K562 (cell line): Measurements from ENCODE around the gene CCDC78. TPM values are rescaled to one million over a fixed set of nuclear protein-coding genes. Genes with fewer than 3 reads are reported as not detected.

Experiments
- BRF1 ChIP-seq: IDR thresholded peaks from 3 replicates; pipeline ENCODE4 v1.6.1; 2011; ENCODE audit warnings: borderline replicate concordance, mild to moderate bottlenecking; ENCODE audit not compliant: insufficient read length; ENCODE audit errors: extremely low read depth
- C11orf30 ChIP-seq: fragments of 450-650 bp; IDR thresholded peaks from 2 replicates; pipeline ENCODE4 v1.6.1; 2016; ENCODE audit warnings: low read depth, mild to moderate bottlenecking
- CEBPB ChIP-seq: fragments of 450-650 bp; IDR thresholded peaks from 2 replicates; pipeline ENCODE4 v1.6.1; 2016; ENCODE audit warnings: missing genetic modification characterization, missing compliant biosample characterization
- CHAMP1 ChIP-seq: fragments of 450-650 bp; IDR thresholded peaks from 2 replicates; pipeline ENCODE4 v1.6.1; 2016; ENCODE audit warnings: mild to moderate bottlenecking
- CHCHD3 ChIP-seq: fragments of 250-450 bp; sonication (Bioruptor Pico); IDR thresholded peaks from 2 replicates; pipeline ENCODE4 v2.1.2; 2022; ENCODE audit warnings: mild to moderate bottlenecking
- COPS2 ChIP-seq: fragments of 450-650 bp; conservative IDR thresholded peaks from 2 replicates; pipeline ENCODE4 v1.6.1; 2016; ENCODE audit warnings: mild to moderate bottlenecking, moderate library complexity
- CREBBP ChIP-seq: IDR thresholded peaks from one replicate; pipeline ENCODE4 v1.6.1; 2012; ENCODE audit warnings: low read depth, mild to moderate bottlenecking, control low read depth, inconsistent platforms, low read length
- FOSL1 ChIP-seq: fragments of 200-800 bp; sonication (Bioruptor generic); conservative IDR thresholded peaks from 2 replicates; pipeline ENCODE4 v1.6.1; 2016; ENCODE audit warnings: missing genetic modification characterization, missing compliant biosample characterization
- IRF2 ChIP-seq: sonication (generic); formaldehyde crosslinking; IDR thresholded peaks from 2 replicates; pipeline ENCODE4 v1.8.1; 2022; ENCODE audit warnings: mild to moderate bottlenecking, missing genetic modification reagents
- JUN ChIP-seq, 2 experiments: sonication (generic) in 1 of 2; formaldehyde crosslinking in 1 of 2; IDR thresholded peaks; 2 replicates each; pipeline versions ENCODE4 v1.6.1 to v1.8.0; 2012 to 2022; ENCODE audit warnings: borderline replicate concordance in 2 of 2, mild to moderate bottlenecking in 2 of 2, improper control_type of control experiment in 1 of 2, low read depth in 1 of 2, low read length in 1 of 2, missing genetic modification reagents in 1 of 2
- MAFF ChIP-seq: IDR thresholded peaks from 2 replicates; pipeline ENCODE4 v1.6.1; 2012; ENCODE audit warnings: low read length, improper control_type of control experiment
- MEF2A ChIP-seq: IDR thresholded peaks from 2 replicates; pipeline ENCODE4 v1.6.1; 2011; ENCODE audit warnings: low read depth, mild to moderate bottlenecking, low read length, moderate library complexity; ENCODE audit not compliant: control insufficient read depth
- MYNN ChIP-seq, 2 experiments: sonication (generic); formaldehyde crosslinking in 1 of 2; IDR thresholded peaks; 2 replicates each; pipeline versions ENCODE4 v1.5.0 to v1.6.1; 2016 to 2020; ENCODE audit warnings: antibody characterized with exemption in 1 of 2, missing genetic modification reagents in 1 of 2
- NCOA6 ChIP-seq: fragments of 450-650 bp; IDR thresholded peaks from 2 replicates; pipeline ENCODE4 v1.6.1; 2017; ENCODE audit warnings: mild to moderate bottlenecking
- PTRF ChIP-seq: fragments of 450-650 bp; IDR thresholded peaks from 2 replicates; pipeline ENCODE4 v1.6.1; 2016; ENCODE audit warnings: mild to moderate bottlenecking, missing genetic modification characterization, missing compliant biosample characterization
- RAD21 ChIP-seq, 2 experiments: fragments of 250-450 bp in 1 of 2; fragments of 450-650 bp in 1 of 2; sonication (Bioruptor Pico) in 1 of 2; formaldehyde crosslinking in 1 of 2; IDR thresholded peaks in 1 of 2; conservative IDR thresholded peaks in 1 of 2; 2 replicates each; pipeline versions ENCODE4 v1.4.0 to v1.8.0; 2020 to 2022; ENCODE audit warnings: mild to moderate bottlenecking in 2 of 2, moderate library complexity in 1 of 2
- TAF15 ChIP-seq: fragments of 200-400 bp; formaldehyde crosslinking; IDR thresholded peaks from 2 replicates; pipeline ENCODE4 v1.6.1; 2017; ENCODE audit warnings: mild to moderate bottlenecking, low read depth, low read length, moderate library complexity
- ZEB2 ChIP-seq: fragments of 450-650 bp; IDR thresholded peaks from 2 replicates; pipeline ENCODE4 v1.6.1; 2016
- ZNF23 ChIP-seq: fragments of 250-450 bp; sonication (Bioruptor Pico); IDR thresholded peaks from 2 replicates; pipeline ENCODE4 v1.4.0; 2020; ENCODE audit warnings: mild to moderate bottlenecking
- ZNF253 ChIP-seq: fragments of 250-450 bp; sonication (Bioruptor Pico); conservative IDR thresholded peaks from 2 replicates; pipeline ENCODE4 v1.6.1; 2021; ENCODE audit warnings: mild to moderate bottlenecking
- ZNF263 ChIP-seq: sonication (generic); formaldehyde crosslinking; IDR thresholded peaks from 2 replicates; pipeline ENCODE4 v1.8.0; 2022; ENCODE audit warnings: mild to moderate bottlenecking, missing genetic modification reagents, borderline replicate concordance
- ZNF274 ChIP-seq: IDR thresholded peaks from 2 replicates; pipeline ENCODE4 v1.6.1; 2011; ENCODE audit warnings: low read depth, mild to moderate bottlenecking, low read length, moderate library complexity, borderline replicate concordance
- ZNF3 ChIP-seq: fragments of 250-450 bp; sonication (Bioruptor Pico); IDR thresholded peaks from 2 replicates; pipeline ENCODE4 v1.5.0; 2021; ENCODE audit warnings: mild to moderate bottlenecking, moderate library complexity
- ZNF311 ChIP-seq: fragments of 250-450 bp; sonication (Bioruptor Pico); IDR thresholded peaks from 2 replicates; pipeline ENCODE4 v1.4.0; 2020; ENCODE audit warnings: mild to moderate bottlenecking, moderate library complexity
- ZNF740 ChIP-seq, 3 experiments: fragments of 200-800 bp in 1 of 3; sonication (Bioruptor generic) in 1 of 3; sonication (generic) in 1 of 3; formaldehyde crosslinking in 1 of 3; IDR thresholded peaks; 2 replicates each; pipeline versions ENCODE4 v1.6.1 to v1.8.0; 2016 to 2022; ENCODE audit warnings: mild to moderate bottlenecking in 2 of 3, missing compliant biosample characterization in 2 of 3, missing genetic modification characterization in 2 of 3, missing genetic modification reagents in 1 of 3
- ZNF766 ChIP-seq: fragments of 200-800 bp; sonication (Bioruptor generic); conservative IDR thresholded peaks from 2 replicates; pipeline ENCODE4 v1.6.1; 2016; ENCODE audit warnings: missing genetic modification characterization, missing compliant biosample characterization
- polyA plus RNA-seq, 8 experiments: library from polyadenylated mRNA; depleted of rRNA in 4 of 8; stranded (reverse) in 5 of 8; unstranded in 3 of 8; fragments of >200 nt; fragmentation: Nextera tagmentation in 2 of 8; fragmentation: Illumina TruSeq in 1 of 8; extraction: Ambion mirVana in 2 of 8; extraction: Trizol in 1 of 8; gene quantifications; 2 replicates each; pipeline versions ENCODE4 v1.2.1 to v1.2.3, GENCODE V29; 2011 to 2014; ENCODE audit warnings: inconsistent platforms in 1 of 8, missing spikeins in 1 of 8
- total RNA-seq, 7 experiments: library from RNA; depleted of rRNA in 6 of 7; stranded (reverse); fragments of >200 nt in 6 of 7; fragmentation: Illumina TruSeq in 2 of 7; extraction: Trizol in 2 of 7; gene quantifications; 2 replicates each; pipeline versions ENCODE4 v1.2.1 to v1.2.3, GENCODE V29; 2011 to 2021; ENCODE audit warnings: low replicate concordance in 1 of 7

Gene CCDC78
- total and polyA plus RNA-seq, 9 of the 15 experiments (the other 6 are each of a cell fraction or from before 2014, with no cell fraction given), result 0.24 to 17.7 (median 2.9) TPM

GRCh38 chr16:733382-734207 is 7.4 kb upstream of the CCDC78 start (continued):
- TF ChIP-seq ZNF740 (CRISPR knock-in tag; IDR thresholded peaks at IDR 0.05) (0 out of 2 replicates have a peak, but pooled peaks have one; percentile 32), ZNF740 (tag; IDR thresholded peaks at IDR 0.05) (no peak), ZNF766 (CRISPR knock-in tag) (no peak), PTRF (tag) (no peak), RAD21 (CRISPR knock-in tag; conservative IDR thresholded peaks at IDR 0.05 in 1 of 2, IDR thresholded peaks at IDR 0.05 in 1 of 2) (peak in 1 of 2 experiments; percentile 43; a peak in 2 of 4 replicates), ZNF253 (CRISPR knock-in tag) (no peak), C11orf30 (no peak), BRF1 (no peak), FOSL1 (tag) (no peak), MEF2A (no peak), MAFF (no peak), ZNF311 (CRISPR knock-in tag) (no peak), MYNN (IDR thresholded peaks at IDR 0.05) (no peak), MYNN (CRISPR knock-in tag; IDR thresholded peaks at IDR 0.05) (no peak), CREBBP (no peak), CHAMP1 (no peak), ZNF23 (CRISPR knock-in tag) (no peak), ZEB2 (no peak), TAF15 (no peak), CHCHD3 (no peak), CEBPB (no peak), ZNF263 (CRISPR knock-in tag) (0 out of 2 replicates have a peak, but pooled peaks have one; percentile 6), IRF2 (no peak), ZNF274 (no peak), ZNF3 (CRISPR knock-in tag) (no peak), JUN (IDR thresholded peaks at IDR 0.05; ENCODE audit: borderline replicate concordance, low read depth, low read length) (no peak), JUN (CRISPR knock-in tag; IDR thresholded peaks at IDR 0.05; ENCODE audit: borderline replicate concordance) (no peak), NCOA6 (no peak), COPS2 (no peak)
